Neural progenitor cell (in vitro differentiated cells): Measurements from ENCODE around the gene MANSC4.

ENCODE experiments used
- CTCF ChIP-seq: fragments of 200-600 bp; sonication (generic); IDR thresholded peaks from 2 replicates; pipeline ENCODE4 v1.5.1; 2017; ENCODE audit warnings: antibody characterized with exemption, mild to moderate bottlenecking
- EZH2 ChIP-seq: fragments of 200-600 bp; sonication (generic); IDR thresholded peaks from 2 replicates; pipeline ENCODE4 v1.6.1; 2017; ENCODE audit warnings: antibody characterized with exemption, mild to moderate bottlenecking, moderate library complexity

- no peak for TF ChIP-seq EZH2
- no peak for TF ChIP-seq CTCF
Measured at GRCh38 chr12:27751386-27752047, 28.5 kb downstream of the MANSC4 start.
